Parathyroid adenoma (tissue), 2 donors: ENCODE data around the gene EHD1.

Experiments
- H2AFZ ChIP-seq: fragments of 300-600 bp; sonication (generic); one replicate; pipeline ENCODE4 v1.7.0; 2017; ENCODE audit warnings: antibody characterized with exemption, mild to moderate bottlenecking
- H3K27ac ChIP-seq: fragments of 300-600 bp; sonication (generic); one replicate; pipeline ENCODE4 v1.7.0; 2017
- H3K27me3 ChIP-seq: fragments of 300-600 bp; sonication (generic); one replicate; pipeline ENCODE4 v1.7.0; 2017; ENCODE audit warnings: low read length; ENCODE audit not compliant: control insufficient read depth, insufficient read depth
- H3K36me3 ChIP-seq: fragments of 300-600 bp; sonication (generic); one replicate; pipeline ENCODE4 v1.7.0; 2017; ENCODE audit warnings: low read length; ENCODE audit not compliant: control insufficient read depth, insufficient read depth
- H3K4me1 ChIP-seq: fragments of 300-600 bp; sonication (generic); one replicate; pipeline ENCODE4 v1.7.0; 2017; ENCODE audit warnings: control low read depth
- H3K4me2 ChIP-seq: fragments of 300-600 bp; sonication (generic); one replicate; pipeline ENCODE4 v1.7.0; 2017; ENCODE audit warnings: low read length
- H3K4me3 ChIP-seq: fragments of 300-600 bp; sonication (generic); one replicate; pipeline ENCODE4 v1.7.0; 2017; ENCODE audit warnings: low read depth, low read length
- H3K79me2 ChIP-seq: fragments of 300-600 bp; sonication (generic); one replicate; pipeline ENCODE4 v1.7.0; 2017; ENCODE audit warnings: control low read depth
- H3K9ac ChIP-seq: fragments of 300-600 bp; sonication (generic); one replicate; pipeline ENCODE4 v1.7.0; 2017; ENCODE audit warnings: mild to moderate bottlenecking
- H3K9me3 ChIP-seq: fragments of 300-600 bp; sonication (generic); one replicate; pipeline ENCODE4 v1.7.0; 2017; ENCODE audit warnings: low read length; ENCODE audit not compliant: control insufficient read depth
- TF ChIP-seq, protein P1 (sequence below): fragments of 300-600 bp; sonication (generic); IDR thresholded peaks from one replicate; pipeline ENCODE4 v1.7.0; 2017; ENCODE audit warnings: antibody characterized with exemption, mild to moderate bottlenecking
- donor health status: primary hyperparathyroidism.

EHD1 gene

DNA sequence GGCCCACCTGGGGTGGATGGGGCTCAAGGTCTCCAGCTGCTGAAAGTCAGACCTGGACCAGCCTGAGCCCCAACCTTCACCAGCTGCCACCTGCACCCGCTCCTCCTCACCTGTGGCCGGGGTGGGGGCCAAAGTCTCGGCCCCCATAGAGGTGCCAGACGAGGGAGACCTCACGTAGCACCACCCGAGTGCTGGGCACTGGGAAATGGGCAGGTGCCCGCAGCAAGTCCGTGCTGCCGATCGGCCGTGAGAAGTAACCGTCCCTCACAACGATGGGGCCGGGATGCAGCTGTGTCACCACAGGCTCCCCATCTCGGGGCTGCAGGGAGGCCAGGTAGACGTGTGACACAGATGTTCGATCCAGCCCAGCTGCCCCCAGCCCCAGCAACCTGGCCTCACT lies 22.4 kb upstream of the EHD1 start:
- TF ChIP-seq, protein P1, sequence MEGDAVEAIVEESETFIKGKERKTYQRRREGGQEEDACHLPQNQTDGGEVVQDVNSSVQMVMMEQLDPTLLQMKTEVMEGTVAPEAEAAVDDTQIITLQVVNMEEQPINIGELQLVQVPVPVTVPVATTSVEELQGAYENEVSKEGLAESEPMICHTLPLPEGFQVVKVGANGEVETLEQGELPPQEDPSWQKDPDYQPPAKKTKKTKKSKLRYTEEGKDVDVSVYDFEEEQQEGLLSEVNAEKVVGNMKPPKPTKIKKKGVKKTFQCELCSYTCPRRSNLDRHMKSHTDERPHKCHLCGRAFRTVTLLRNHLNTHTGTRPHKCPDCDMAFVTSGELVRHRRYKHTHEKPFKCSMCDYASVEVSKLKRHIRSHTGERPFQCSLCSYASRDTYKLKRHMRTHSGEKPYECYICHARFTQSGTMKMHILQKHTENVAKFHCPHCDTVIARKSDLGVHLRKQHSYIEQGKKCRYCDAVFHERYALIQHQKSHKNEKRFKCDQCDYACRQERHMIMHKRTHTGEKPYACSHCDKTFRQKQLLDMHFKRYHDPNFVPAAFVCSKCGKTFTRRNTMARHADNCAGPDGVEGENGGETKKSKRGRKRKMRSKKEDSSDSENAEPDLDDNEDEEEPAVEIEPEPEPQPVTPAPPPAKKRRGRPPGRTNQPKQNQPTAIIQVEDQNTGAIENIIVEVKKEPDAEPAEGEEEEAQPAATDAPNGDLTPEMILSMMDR, result no peak
- H3K27ac ChIP-seq, result no peak overlapping the region
- no peaks in the 10 kb centered on the region for H3K79me2 ChIP-seq
- no peaks in the 10 kb centered on the region for H3K4me1 ChIP-seq
- no peak overlapping the region for H3K4me3 ChIP-seq
- no peaks in the 10 kb centered on the region for H3K27me3 ChIP-seq
- H3K9ac ChIP-seq, result no peak overlapping the region
- H3K36me3 ChIP-seq, result no peaks in the 10 kb centered on the region
- H3K4me2 ChIP-seq, result no peak overlapping the region
- no peaks in the 10 kb centered on the region for H3K9me3 ChIP-seq
- no peak overlapping the region for H2AFZ ChIP-seq

DNA sequence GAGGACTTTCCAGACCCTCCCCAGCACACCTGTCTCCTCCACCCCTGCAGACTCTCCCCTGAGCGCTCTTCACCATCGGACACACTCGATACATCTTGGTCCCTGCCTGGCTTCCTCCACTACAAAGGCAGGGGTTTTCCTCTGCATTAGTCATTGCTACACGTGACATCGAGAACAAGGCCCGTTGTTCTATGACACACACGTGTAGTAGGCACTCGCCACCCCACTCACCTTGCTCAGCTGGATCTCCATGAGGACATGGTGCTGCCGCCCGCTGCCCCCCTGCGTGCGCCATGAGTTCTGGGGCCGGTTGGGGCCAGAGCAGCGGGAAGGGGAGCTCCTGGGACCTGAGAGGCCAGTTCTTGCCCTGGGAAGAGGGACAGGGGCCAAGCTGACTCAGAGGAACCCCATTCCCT lies 21.9 kb upstream of the EHD1 start:
- Histone ChIP-seq H3K27ac (no peak overlapping the region), H3K36me3 (no peaks in the 10 kb centered on the region), H3K79me2 (no peaks in the 10 kb centered on the region), H3K4me2 (no peak overlapping the region), H3K9me3 (no peaks in the 10 kb centered on the region), H3K27me3 (no peaks in the 10 kb centered on the region), H2AFZ (no peak overlapping the region), H3K4me1 (no peaks in the 10 kb centered on the region), H3K9ac (no peak overlapping the region), H3K4me3 (no peak overlapping the region)
- TF ChIP-seq, protein P1, result no peak

DNA sequence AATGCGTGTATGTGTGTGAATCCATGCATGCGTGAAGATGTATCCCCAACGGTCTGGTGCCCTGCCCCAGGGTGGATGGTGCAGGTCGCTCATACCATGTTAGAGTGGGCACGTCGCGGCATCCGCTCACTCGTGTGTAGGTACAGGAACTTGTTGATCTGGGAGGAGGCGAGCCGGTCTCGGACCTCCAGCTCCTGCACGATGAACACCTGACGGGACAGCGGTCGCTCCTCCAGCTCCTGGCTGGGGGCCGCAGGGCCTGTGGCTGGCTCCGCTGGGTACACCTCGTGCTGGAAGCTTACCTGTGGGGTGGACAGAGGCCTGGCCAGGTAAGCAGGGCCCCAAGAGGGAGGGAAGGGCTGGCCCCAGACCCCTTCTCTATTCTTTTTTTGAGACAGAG lies 20.1 kb upstream of the EHD1 start:
- H3K4me2 ChIP-seq, result no peak overlapping the region
- no peaks in the 10 kb centered on the region for H3K4me1 ChIP-seq
- no peaks in the 10 kb centered on the region for H3K27me3 ChIP-seq
- no peaks in the 10 kb centered on the region for H3K79me2 ChIP-seq
- no peak overlapping the region for H3K9ac ChIP-seq
- no peaks in the 10 kb centered on the region for H3K9me3 ChIP-seq
- no peak overlapping the region for H3K4me3 ChIP-seq
- H3K27ac ChIP-seq, result no peak overlapping the region
- TF ChIP-seq, protein P1, result no peak
- no peaks in the 10 kb centered on the region for H3K36me3 ChIP-seq
- H2AFZ ChIP-seq, result no peak overlapping the region

DNA sequence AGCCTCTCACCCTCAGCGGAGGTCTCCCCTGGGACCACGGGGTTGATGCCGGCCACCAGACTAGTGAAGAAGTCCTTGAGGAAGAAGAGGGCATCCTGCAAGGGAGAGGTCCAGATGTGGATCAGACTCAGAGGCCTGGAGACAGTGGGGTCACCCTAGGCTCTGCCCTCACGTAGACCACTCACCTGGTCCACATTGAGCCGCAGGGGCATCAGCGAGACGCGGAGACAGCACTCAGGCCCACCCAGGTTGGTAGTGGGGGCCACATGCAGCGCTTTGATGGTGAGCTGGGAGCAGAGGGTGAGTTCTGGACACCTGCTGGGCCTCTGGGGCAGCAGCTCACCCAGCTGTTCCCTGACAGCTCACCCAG lies 19.6 kb upstream of the EHD1 start:
- Histone ChIP-seq H3K9ac (no peak overlapping the region), H2AFZ (no peak overlapping the region), H3K27ac (no peak overlapping the region), H3K79me2 (no peaks in the 10 kb centered on the region), H3K4me1 (no peaks in the 10 kb centered on the region), H3K4me2 (no peak overlapping the region), H3K27me3 (no peaks in the 10 kb centered on the region), H3K9me3 (no peaks in the 10 kb centered on the region), H3K36me3 (no peaks in the 10 kb centered on the region), H3K4me3 (no peak overlapping the region)
- TF ChIP-seq, protein P1, result no peak

DNA sequence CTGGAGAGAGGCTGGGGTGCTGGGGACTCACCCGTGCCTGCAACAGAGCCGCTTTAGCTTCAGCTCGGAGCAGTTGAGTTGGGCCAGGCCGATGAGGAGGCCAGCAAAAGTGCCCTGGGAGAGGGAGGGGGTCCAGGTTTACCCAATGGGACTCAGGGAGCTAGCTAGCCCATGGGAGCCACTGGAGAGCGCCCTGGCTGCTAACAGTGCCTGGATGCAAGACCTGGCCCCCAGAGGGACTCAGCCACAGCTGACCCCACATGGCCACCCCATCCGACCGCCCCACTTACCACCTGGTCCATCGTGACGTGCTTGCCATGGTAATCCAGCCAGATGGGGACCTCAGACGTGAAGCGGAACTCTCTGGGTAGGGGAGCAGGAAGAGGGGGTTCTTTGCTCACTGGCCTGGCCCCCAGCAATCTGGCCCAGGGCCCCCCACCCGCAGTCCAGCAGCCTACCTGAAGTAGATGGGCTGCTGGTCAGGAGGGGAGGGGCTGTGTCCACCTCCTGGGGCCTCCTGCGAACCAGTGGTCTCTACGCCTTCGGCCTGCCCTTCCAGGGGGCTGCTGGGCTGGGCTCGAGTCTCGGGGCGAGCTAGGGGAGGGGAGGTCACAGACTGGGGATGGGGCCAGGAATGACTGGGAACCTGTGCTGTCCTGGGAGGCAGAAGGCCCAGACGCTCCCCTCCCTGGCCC lies 19.1 kb upstream of the EHD1 start:
- Histone ChIP-seq H3K36me3 (no peaks in the 10 kb centered on the region), H3K4me1 (no peaks in the 10 kb centered on the region), H3K4me3 (no peak overlapping the region), H3K27ac (no peak overlapping the region), H3K9ac (no peak overlapping the region), H3K79me2 (no peaks in the 10 kb centered on the region), H3K4me2 (no peak overlapping the region), H3K27me3 (no peaks in the 10 kb centered on the region), H2AFZ (no peak overlapping the region), H3K9me3 (no peaks in the 10 kb centered on the region)
- TF ChIP-seq, protein P1, result no peak
